GM12878 (cell line): Measurements from ENCODE around the gene UVRAG. TPM values are rescaled to one million over a fixed set of nuclear protein-coding genes. Genes with fewer than 3 reads are reported as not detected.

Experiments
- ATAC-seq: fragments of 200-7000 bp; cut with Tn5 transposase; 3 replicates; pipeline ENCODE4 v1.9.1; 2020; ENCODE audit warnings: mild to moderate bottlenecking, moderate library complexity
- BruUV-seq: library from RNA; stranded (reverse); fragments of 400-500 nt; replicated peaks from 2 replicates; lab custom pipeline; 2021; lab: Mats Ljungman, UMichigan
- CTCF ChIA-PET: fragments of 300-600 bp; sonication (Branson Sonifier 250); formaldehyde crosslinking; extraction: SDS; loops from one replicate; lab custom pipeline; 2021; ENCODE audit warnings: inconsistent platforms; lab: Yijun Ruan, JAX
- POLR2A ChIA-PET: fragments of 350-600 bp; formaldehyde crosslinking; extraction: SDS; loops from one replicate; lab custom pipeline; 2021; ENCODE audit warnings: inconsistent platforms; lab: Charles Lee
- RAD21 ChIA-PET: fragments of 300-600 bp; sonication (Branson Sonifier 250); formaldehyde crosslinking; loops from one replicate; lab custom pipeline; 2023; ENCODE audit warnings: antibody characterized with exemption; ENCODE audit not compliant: unreplicated experiment; lab: Charles Lee
- SMC1A ChIA-PET: fragments of 300-600 bp; sonication (Branson Sonifier 250); formaldehyde crosslinking; loops from one replicate; lab custom pipeline; 2023; ENCODE audit not compliant: unreplicated experiment, uncharacterized antibody; lab: Charles Lee
- DNase-seq: peaks from one replicate; pipeline ENCODE4 v3.0.0-alpha.2; 2011; ENCODE audit warnings: low read depth, low spot score
- FAIRE-seq: peaks from 3 replicates; lab custom pipeline; 2011; peaks lifted over from hg19 to GRCh38; lab: Jason Lieb, UNC
- H2AFZ ChIP-seq: 2 replicates; pipeline ENCODE4 v1.6.0; 2011; ENCODE audit warnings: low read depth, low read length, control low read depth; ENCODE audit not compliant: control insufficient read depth
- H3K27ac ChIP-seq: 2 replicates; pipeline ENCODE4 v1.5.1; 2011; ENCODE audit warnings: control low read depth; ENCODE audit not compliant: control insufficient read depth, insufficient read depth
- H3K27me3 ChIP-seq, 2 experiments: replicated peaks in 1 of 2; 2 replicates each; pipeline versions ENCODE4 v1.6.0 to v1.6.1; 2011; ENCODE audit warnings: low read length in 1 of 2; ENCODE audit not compliant: control insufficient read depth in 2 of 2, insufficient read depth in 2 of 2
- H3K36me3 ChIP-seq, 2 experiments: 2 replicates each; pipeline ENCODE4 v1.5.1; 2011; ENCODE audit warnings: low read length in 1 of 2; ENCODE audit not compliant: control insufficient read depth in 2 of 2, insufficient read depth in 2 of 2
- H3K4me1 ChIP-seq: 2 replicates; pipeline ENCODE4 v1.6.1; 2011; ENCODE audit warnings: mild to moderate bottlenecking, low read length, moderate library complexity, mixed read lengths; ENCODE audit not compliant: control insufficient read depth, insufficient read depth
- H3K4me2 ChIP-seq: 2 replicates; pipeline ENCODE4 v1.6.0; 2011; ENCODE audit warnings: control low read depth; ENCODE audit not compliant: control insufficient read depth, insufficient read depth
- H3K4me3 ChIP-seq: fragments of 200-600 bp; sonication (generic); 2 replicates; pipeline ENCODE4 v1.5.1; 2016
- H3K79me2 ChIP-seq: 2 replicates; pipeline ENCODE4 v1.6.0; 2011; ENCODE audit warnings: low read length; ENCODE audit not compliant: control insufficient read depth, insufficient read depth
- H3K9ac ChIP-seq: 2 replicates; pipeline ENCODE4 v1.8.0; 2011; ENCODE audit warnings: low read length, control low read depth, mixed read lengths; ENCODE audit not compliant: control insufficient read depth, insufficient read depth
- H3K9me3 ChIP-seq: replicated peaks from 3 replicates; pipeline ENCODE4 v1.5.1; 2011; ENCODE audit warnings: mild to moderate bottlenecking, low read length; ENCODE audit not compliant: control insufficient read depth, insufficient read depth
- H4K20me1 ChIP-seq: 2 replicates; pipeline ENCODE4 v1.6.0; 2011; ENCODE audit not compliant: control insufficient read depth, insufficient read depth
- HDAC6 ChIP-seq: fragments of 200-600 bp; sonication (generic); IDR thresholded peaks from one replicate; pipeline ENCODE4 v1.8.0; 2017; ENCODE audit warnings: antibody characterized with exemption; ENCODE audit not compliant: unreplicated experiment
- HDGF ChIP-seq: fragments of 450-650 bp; IDR thresholded peaks from 2 replicates; pipeline ENCODE4 v1.6.1; 2016; ENCODE audit warnings: antibody characterized with exemption
- MEF2B ChIP-seq: fragments of 450-650 bp; IDR thresholded peaks from 2 replicates; pipeline ENCODE4 v1.6.1; 2018; ENCODE audit warnings: mild to moderate bottlenecking, moderate library complexity; ENCODE audit not compliant: partially characterized antibody, poor library complexity, severe bottlenecking
- NFIC ChIP-seq: IDR thresholded peaks from 2 replicates; pipeline ENCODE4 v1.6.1; 2012; ENCODE audit warnings: low read depth, mild to moderate bottlenecking, inconsistent platforms, low read length, moderate library complexity
- NR2F1 ChIP-seq: fragments of 450-650 bp; conservative IDR thresholded peaks from 2 replicates; pipeline ENCODE4 v1.6.1; 2017; ENCODE audit warnings: mild to moderate bottlenecking
- PAX5 ChIP-seq: IDR thresholded peaks from 2 replicates; pipeline ENCODE4 v1.6.1; 2011; ENCODE audit warnings: low read depth, low read length, borderline replicate concordance
- PBX3 ChIP-seq: IDR thresholded peaks from 2 replicates; pipeline ENCODE4 v1.6.1; 2011; ENCODE audit warnings: mild to moderate bottlenecking, low read depth, low read length, moderate library complexity; ENCODE audit not compliant: insufficient replicate concordance
- PML ChIP-seq: IDR thresholded peaks from 2 replicates; pipeline ENCODE4 v1.6.1; 2012; ENCODE audit warnings: low read length, inconsistent platforms
- RELA ChIP-seq: fragments of 450-650 bp; IDR thresholded peaks from 2 replicates; pipeline ENCODE4 v1.8.0; 2014; ENCODE audit warnings: borderline replicate concordance; ENCODE audit not compliant: partially characterized antibody
- SPI1 ChIP-seq: IDR thresholded peaks from 2 replicates; pipeline ENCODE4 v1.6.1; 2011; ENCODE audit warnings: low read depth, mild to moderate bottlenecking, low read length, moderate library complexity, borderline replicate concordance; ENCODE audit not compliant: insufficient read depth
- TARDBP ChIP-seq: IDR thresholded peaks from 2 replicates; pipeline ENCODE4 v1.6.1; 2016; ENCODE audit warnings: borderline replicate concordance
- WRNIP1 ChIP-seq: IDR thresholded peaks from 2 replicates; pipeline ENCODE4 v1.6.1; 2011; ENCODE audit warnings: low read depth, low read length, improper control_type of control experiment, borderline replicate concordance
- in situ Hi-C: fragments of 300-500 bp; cut with MboI; formaldehyde crosslinking; loops from 9 replicates; pipeline ENCODE4 v1.14.3; 2018; ENCODE audit warnings: mixed read lengths
- intact Hi-C: fragments of 100-400 bp; cut with micrococcal nuclease; formaldehyde crosslinking; loops from one replicate; pipeline ENCODE4 v1.14.2; 2022; ENCODE audit not compliant: unreplicated experiment
- polyA plus RNA-seq, 11 experiments: library from polyadenylated mRNA; depleted of rRNA in 4 of 11; unstranded in 6 of 11; stranded (reverse) in 5 of 11; fragments of >200 nt; fragmentation: Nextera tagmentation in 4 of 11; fragmentation: Illumina TruSeq in 1 of 11; extraction: Ambion mirVana in 4 of 11; extraction: Trizol in 1 of 11; gene quantifications; 1 replicate in 1 of 11; 2 replicates in 10 of 11; pipeline versions ENCODE4 v1.2.1 to v1.2.3, GENCODE V29; 2011 to 2016; ENCODE audit warnings: inconsistent platforms in 2 of 11, missing spikeins in 2 of 11, low read depth in 1 of 11
- total RNA-seq, 4 experiments: library from RNA; depleted of rRNA in 3 of 4; stranded (reverse); fragments of >200 nt in 3 of 4; fragmentation: Illumina TruSeq in 1 of 4; extraction: Trizol in 1 of 4; gene quantifications; 2 replicates each; pipeline versions ENCODE4 v1.2.1 to v1.2.3, GENCODE V29; 2013 to 2021
- TF ChIP-seq, protein P1 (sequence below): fragments of 450-650 bp; formaldehyde crosslinking; IDR thresholded peaks from 2 replicates; pipeline ENCODE4 v1.4.0; 2022; ENCODE audit warnings: mild to moderate bottlenecking, moderate library complexity
- TF ChIP-seq, protein P2 (sequence below): IDR thresholded peaks from 2 replicates; pipeline ENCODE4 v1.6.1; 2011; ENCODE audit warnings: borderline replicate concordance, low read depth, mild to moderate bottlenecking, moderate library complexity, low read length; ENCODE audit not compliant: insufficient read depth, poor library complexity, severe bottlenecking
- TF ChIP-seq, protein P3 (sequence below): IDR thresholded peaks from 2 replicates; pipeline ENCODE4 v1.6.1; 2012; ENCODE audit warnings: low read depth, low read length, improper control_type of control experiment

The UVRAG gene
- total and polyA plus RNA-seq, 10 of the 15 experiments (the other 5 are each of a cell fraction or from before 2014, with no cell fraction given) = 7.0 to 43.4 (median 37.0) TPM

DNA sequence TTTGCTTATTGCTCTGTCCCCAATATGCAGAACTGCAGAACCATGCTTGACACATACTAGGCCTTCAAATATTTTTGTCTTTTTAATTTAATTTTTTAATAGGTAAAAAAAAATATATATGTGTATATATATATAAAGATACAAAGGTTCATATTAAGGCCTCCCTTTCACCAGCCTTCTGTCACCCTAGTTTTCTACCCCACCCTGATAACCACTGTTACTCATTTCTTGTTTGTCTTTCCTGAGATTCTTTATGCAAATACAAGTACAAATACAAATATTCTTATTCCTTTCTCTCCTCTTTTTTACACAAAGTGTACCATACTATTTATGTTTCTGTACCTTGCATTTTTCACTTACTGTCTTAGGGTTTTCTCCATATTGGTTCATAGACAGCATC lies 43.0 kb downstream of the UVRAG start:
- in situ Hi-C loops = no loop called here
- H3K79me2 ChIP-seq = peaks cover 58% of the 10 kb centered on the region

More for the DNA sequence above, 43.0 kb downstream of the UVRAG start:
- Histone ChIP-seq H3K9me3 (no peaks in the 10 kb centered on the region; the same call in 2 of the 3 replicates), H3K4me2 (no peak overlapping the region), H3K4me1 (0 out of 2 replicates have a peak, but pooled peaks cover 6% of the 10 kb centered on the region), H3K4me3 (no peak overlapping the region), H3K9ac (no peak overlapping the region), H3K36me3 (peaks cover 5 to 27% of the 10 kb centered on the region in 2 experiments), H3K27me3 (no peaks in the 10 kb centered on the region), H2AFZ (no peak overlapping the region), H3K27ac (no peak overlapping the region), H4K20me1 (0 out of 2 replicates have a peak, but pooled peaks cover 2% of the 10 kb centered on the region)
- intact Hi-C loops = no loop called here
- POLR2A ChIA-PET = interaction anchor here (0.6 kb wide), 2 partner anchors 34 to 1060 kb away, joined by 4 to 7 read pairs; no protein-coding TSS in a partner anchor
- ATAC-seq = no peak
- SMC1A ChIA-PET = interaction anchor here (0.6 to 1.3 kb wide), 3 partner anchors 9 to 754 kb away, joined by 3 to 6 read pairs (median 5); no protein-coding TSS in a partner anchor
- no peak for DNase-seq
- no peak for FAIRE-seq
- CTCF ChIA-PET = interaction anchor here (0.8 to 4.4 kb wide), 2 partner anchors 10 to 36 kb away, joined by 5 to 26 read pairs; no protein-coding TSS in a partner anchor
- TF ChIP-seq NFIC (no peak), HDAC6 (no peak), SPI1 (no peak), MEF2B (no peak), PBX3 (no peak), PML (no peak), PAX5 (no peak), TARDBP (no peak), RELA (no peak), WRNIP1 (no peak), NR2F1 (no peak), HDGF (no peak)
- TF ChIP-seq, protein P1, sequence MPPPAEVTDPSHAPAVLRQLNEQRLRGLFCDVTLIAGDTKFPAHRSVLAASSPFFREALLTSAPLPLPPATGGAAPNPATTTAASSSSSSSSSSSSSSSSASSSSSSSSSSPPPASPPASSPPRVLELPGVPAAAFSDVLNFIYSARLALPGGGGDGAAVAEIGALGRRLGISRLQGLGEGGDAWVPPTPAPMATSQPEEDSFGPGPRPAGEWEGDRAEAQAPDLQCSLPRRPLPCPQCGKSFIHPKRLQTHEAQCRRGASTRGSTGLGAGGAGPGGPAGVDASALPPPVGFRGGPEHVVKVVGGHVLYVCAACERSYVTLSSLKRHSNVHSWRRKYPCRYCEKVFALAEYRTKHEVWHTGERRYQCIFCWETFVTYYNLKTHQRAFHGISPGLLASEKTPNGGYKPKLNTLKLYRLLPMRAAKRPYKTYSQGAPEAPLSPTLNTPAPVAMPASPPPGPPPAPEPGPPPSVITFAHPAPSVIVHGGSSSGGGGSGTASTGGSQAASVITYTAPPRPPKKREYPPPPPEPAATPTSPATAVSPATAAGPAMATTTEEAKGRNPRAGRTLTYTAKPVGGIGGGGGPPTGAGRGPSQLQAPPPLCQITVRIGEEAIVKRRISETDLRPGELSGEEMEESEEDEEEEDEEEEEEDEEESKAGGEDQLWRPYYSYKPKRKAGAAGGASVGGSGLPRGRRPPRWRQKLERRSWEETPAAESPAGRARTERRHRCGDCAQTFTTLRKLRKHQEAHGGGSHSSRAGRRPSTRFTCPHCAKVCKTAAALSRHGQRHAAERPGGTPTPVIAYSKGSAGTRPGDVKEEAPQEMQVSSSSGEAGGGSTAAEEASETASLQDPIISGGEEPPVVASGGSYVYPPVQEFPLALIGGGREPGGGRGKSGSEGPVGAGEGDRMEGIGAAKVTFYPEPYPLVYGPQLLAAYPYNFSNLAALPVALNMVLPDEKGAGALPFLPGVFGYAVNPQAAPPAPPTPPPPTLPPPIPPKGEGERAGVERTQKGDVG (CRISPR knock-in tag) = no peak
- TF ChIP-seq, protein P2, sequence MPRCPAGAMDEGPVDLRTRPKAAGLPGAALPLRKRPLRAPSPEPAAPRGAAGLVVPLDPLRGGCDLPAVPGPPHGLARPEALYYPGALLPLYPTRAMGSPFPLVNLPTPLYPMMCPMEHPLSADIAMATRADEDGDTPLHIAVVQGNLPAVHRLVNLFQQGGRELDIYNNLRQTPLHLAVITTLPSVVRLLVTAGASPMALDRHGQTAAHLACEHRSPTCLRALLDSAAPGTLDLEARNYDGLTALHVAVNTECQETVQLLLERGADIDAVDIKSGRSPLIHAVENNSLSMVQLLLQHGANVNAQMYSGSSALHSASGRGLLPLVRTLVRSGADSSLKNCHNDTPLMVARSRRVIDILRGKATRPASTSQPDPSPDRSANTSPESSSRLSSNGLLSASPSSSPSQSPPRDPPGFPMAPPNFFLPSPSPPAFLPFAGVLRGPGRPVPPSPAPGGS = no peak
- TF ChIP-seq, protein P3, sequence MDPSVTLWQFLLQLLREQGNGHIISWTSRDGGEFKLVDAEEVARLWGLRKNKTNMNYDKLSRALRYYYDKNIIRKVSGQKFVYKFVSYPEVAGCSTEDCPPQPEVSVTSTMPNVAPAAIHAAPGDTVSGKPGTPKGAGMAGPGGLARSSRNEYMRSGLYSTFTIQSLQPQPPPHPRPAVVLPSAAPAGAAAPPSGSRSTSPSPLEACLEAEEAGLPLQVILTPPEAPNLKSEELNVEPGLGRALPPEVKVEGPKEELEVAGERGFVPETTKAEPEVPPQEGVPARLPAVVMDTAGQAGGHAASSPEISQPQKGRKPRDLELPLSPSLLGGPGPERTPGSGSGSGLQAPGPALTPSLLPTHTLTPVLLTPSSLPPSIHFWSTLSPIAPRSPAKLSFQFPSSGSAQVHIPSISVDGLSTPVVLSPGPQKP = no peak
- RAD21 ChIA-PET = no interaction called here
- BruUV-seq = no TSS peak
